ENCODE results near the gene GAS2L2.
"Not testable (repeated sequence)": the region's sequence is repeated elsewhere in the genome, so short reads cannot be mapped to it uniquely, and the experiment has no call there.

Gene GAS2L2

GRCh38 chr17:35773129-35773528 lies 20.1 kb upstream of the GAS2L2 start:
- DNase-seq: no peak

GRCh38 chr17:35769895-35770486 lies 17.0 kb upstream of the GAS2L2 start:
- DNase-seq: no peak

DNA sequence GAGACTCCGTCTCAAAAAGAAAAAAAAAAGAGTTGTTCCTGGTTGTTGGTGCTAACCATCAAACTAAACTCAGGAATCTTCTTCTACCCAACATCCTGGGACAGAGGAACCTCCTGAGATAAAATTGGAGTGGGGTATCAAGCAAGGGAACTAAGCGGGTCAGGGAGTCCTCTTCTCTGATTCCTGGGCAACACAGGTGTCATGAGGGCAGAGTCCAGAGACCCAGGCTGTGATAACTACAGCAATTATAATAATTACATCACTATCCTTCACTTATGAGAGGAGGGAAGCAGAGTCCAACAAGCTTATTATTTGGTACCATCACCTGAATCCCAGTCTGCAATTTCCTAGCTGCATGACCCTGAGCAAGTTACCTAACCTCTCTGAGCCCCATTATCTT lies 15.8 kb upstream of the GAS2L2 start:
- no peak for DNase-seq

DNA sequence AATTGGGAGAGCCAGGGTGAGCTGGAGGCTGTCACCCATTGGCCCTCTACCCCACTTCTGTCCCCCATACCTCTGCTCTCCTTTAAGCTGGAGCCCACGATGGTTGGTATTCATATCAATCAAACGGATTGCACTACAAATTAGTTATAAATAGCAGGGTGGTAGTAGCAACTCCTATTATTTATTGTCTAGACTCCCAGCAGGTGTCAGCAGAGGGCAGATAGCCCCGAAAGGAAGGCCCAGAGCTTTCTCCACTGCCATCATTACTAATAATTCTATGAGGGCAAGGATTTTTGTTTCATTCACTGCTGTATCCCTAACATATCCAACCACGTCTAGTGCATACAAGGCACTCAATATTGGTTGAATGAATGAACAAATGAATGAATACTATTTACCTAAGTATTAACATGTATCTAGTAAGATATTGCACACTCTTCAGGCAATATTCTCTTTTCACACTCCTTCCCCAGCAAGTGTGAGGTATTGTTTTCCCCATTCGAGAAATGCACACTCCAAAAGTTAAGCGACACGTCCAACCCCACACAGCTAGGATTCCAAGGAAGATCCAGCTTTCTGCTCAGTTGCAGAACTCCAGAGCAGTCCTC lies 14.0 kb upstream of the GAS2L2 start:
- DNase-seq: peak in 1 of 2 donors; percentile 39

DNA sequence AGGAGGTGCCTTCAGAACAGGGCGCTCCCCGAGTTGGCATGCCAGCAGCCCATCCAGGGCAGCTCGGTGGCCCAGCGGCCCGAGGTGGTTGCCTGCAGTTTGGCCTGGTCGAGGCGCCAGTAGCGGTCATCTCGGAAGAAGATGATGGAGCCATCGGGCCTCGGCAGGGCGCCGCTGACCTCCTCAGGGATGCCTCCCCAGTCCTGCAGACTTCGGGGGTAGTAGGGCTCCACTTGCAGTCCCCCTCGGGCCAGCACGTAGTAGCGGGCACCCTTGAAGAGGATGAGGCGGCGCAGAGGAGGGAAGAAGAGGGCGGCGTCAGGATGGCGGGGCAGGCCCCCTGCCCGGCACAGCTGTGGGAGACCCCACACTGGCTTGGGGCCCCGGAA lies 13.4 kb upstream of the GAS2L2 start:
- no peak for DNase-seq

DNA sequence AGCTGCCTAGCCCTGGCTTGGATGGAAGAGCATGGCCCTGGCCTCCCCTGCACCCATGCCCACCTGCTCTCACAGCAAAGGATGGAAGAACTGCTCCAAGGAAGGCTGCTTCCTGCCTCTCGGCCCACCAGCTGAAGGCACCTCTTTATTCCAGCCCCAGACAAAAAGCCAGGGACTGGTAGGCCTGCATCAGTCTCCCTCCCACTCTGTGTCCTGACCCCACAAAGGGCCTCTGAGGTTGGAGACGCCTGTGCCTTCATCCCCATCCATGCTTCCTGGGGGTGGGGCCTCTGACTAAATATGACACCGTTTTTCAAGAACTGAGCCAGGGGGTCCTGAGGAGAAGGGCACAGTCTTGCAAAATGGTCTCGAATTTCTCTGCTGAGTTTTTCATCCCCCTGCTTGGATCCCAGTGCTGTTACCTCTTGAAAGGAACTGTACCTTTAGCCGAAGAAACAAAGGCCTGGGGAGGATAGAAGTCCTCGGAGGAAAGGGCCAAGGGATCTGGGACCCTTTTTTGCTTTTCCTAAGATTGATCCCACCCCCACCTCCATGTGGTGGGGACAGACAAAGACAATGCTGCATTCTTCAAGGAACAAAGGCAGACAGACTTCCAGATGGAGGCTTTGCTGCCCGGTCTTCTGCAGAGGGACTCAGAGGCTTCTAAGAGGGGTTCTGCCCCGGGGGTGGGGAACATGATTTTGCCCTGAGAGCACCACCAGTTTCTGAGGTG lies 12.9 kb upstream of the GAS2L2 start:
- no peak for DNase-seq

- DNase-seq: no peak
Observed at GRCh38 chr17:35765086-35765710, 12.2 kb upstream of the GAS2L2 start.

DNA sequence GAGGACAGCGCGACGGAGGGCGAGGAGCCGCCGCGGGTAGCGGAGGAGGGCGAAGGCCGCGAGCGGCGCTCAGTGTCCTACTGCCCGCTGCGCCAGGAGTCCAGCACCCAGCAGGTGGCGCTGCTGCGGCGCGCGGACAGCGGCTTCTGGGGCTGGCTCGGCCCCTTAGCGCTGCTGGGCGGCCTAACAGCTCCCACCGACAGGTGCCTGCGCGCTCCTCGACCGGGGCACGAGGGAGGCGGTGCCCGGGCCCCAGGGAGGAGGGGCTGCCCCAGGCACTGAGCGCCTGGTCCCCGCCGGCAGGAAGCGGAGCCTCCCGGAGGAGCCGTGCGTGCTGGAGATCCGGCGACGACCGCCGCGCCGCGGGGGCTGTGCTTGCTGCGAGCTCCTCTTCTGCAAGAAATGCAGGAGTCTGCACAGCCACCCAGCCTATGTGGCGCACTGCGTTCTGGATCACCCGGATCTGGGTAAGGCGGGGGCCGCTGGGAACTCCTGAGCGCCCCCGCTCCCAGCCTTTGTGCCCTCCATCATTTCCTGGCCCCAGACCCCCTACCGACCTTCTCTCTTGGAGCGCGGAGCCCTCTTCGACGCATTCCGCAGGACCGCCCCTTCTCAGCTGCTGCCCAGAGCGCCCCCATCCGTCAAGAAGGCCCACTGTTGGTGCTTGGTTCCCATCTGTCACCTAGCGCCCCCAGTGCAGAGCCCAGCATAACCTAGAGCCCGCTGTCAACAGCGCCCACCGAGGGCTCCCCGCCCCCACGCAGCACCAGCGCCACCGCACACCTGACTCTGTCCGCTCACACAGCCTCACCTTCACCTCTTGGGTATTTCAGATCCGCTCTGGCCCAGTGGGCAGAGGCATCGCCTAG lies 11.3 kb upstream of the GAS2L2 start:
- peak; percentile 82 to 83 for DNase-seq

GRCh38 chr17:35763767-35764122 lies 10.7 kb upstream of the GAS2L2 start:
- no peak for DNase-seq

DNA sequence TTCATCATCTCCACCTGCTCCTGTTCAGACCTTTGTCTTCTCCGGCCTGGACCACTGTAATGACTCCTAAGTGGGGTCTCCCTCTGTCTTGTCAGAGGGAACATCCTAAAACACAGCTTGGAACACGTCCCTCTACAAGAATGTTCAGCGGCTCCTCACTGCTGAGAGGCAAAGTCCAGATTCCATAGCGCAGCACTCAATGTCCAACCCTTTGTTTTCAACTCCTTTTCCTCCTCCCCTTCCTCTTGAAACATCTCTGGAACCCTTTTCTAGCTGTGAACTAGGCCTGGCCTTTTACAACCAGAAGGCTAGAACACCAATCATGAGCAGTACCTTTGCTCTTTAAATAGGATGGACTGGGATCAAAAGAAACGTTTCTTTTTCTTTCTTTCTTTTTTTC lies 8.6 kb upstream of the GAS2L2 start:
- no peak for DNase-seq

GRCh38 chr17:35760587-35760986 lies 7.5 kb upstream of the GAS2L2 start, which contains the start of gene C17orf50:
TSS of gene C17orf50 (plus strand) at chr17:35760887. CDS start at chr17:35760942, 55 bp downstream.
- DNase-seq: no peak

GRCh38 chr17:35757243-35757642 lies 4.2 kb upstream of the GAS2L2 start:
- no peak for DNase-seq

DNA sequence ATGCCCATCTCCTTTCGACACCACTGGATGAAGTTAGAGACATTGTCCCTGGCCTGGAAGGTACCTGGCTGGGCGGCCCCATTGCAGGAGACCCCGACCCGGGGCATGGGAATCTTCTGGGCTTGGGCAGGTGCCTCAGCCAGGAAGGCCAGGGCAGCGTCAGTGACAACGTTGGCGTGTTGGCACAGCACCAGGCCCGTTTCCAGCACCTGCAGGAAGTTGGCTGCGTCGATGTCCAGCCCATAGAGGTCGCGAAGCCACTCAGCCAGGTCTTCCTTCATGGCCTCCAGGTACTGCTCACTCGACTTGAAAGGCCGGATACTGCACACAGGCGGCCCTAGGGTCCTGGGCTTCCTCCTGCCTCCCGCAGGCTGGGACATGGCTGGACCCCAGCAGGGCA lies 568 bp downstream of the GAS2L2 start:
- DNase-seq: no peak

- DNase-seq: not testable (repeated sequence)
Observed at GRCh38 chr17:35751541-35751940, 1.5 kb downstream of the GAS2L2 start.

DNA sequence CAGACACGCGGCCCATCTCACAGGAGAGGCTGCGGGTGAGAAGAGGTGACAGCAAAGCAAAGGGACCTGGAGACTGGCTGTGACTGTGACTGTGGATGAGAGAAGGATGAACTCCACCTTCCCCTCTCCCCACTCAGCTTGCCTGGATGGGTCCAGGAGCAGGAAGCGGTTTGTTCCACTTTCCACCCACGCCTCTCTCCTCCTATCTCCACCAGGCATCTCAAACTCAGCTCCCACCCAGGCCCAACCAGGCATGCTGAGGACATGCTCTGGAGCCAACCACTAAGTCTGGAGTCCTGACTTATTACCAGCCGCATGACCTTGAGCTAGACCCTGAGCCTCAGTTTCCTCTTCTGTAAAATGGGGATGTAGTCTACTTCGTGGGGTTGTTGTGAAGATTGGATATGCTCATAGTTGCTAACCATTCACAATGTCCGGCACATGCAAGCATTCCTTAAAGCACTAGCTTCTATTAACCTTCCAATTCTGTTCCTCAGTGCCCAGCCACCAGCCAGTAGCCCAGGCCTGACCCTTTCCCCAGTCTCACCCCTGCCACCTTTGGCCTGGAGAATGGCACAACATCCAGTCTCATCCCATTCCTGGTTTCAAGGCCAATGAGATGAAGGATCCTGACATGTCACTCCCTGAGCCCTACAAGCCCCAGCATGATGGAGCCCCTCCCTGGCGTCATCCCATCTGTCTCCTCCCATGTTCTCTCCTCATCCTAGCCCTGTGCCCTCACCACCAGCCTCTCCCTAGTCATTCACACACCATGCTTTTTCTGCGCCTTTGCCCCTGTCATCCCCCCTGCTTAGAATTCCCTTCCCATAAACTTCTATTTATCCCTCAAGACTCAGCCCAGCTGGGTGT lies 2.3 kb downstream of the GAS2L2 start:
- no peak for DNase-seq

- no peak for DNase-seq
Observed at GRCh38 chr17:35749560-35750412, 3.3 kb downstream of the GAS2L2 start.

GRCh38 chr17:35748979-35749378 lies 4.1 kb downstream of the GAS2L2 start:
- no peak for DNase-seq

DNA sequence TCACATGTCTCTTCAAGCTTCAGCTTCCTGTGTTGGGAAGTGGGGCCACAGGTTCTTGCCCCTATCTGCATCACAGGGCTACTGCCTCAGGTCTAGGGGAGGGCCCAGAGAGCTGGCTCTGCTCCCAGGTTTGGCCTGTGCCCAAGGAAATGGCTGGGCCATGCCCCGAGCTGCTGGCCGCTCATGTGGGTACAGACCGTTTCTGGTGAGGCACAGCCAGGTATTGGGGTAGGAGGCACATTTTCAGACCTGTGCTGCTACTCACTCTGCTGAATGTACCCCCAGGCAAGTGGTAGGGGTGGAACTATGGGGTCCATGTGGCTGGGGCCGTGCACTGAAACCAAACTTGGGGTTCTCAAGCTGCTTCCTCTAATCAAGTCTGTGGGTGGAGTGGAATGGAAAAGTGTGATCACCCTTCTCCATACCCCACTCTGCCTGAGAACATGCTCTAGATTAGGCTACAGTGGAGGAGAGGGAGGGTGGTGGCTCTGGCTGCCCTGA lies 4.6 kb downstream of the GAS2L2 start:
- DNase-seq: no peak

DNA sequence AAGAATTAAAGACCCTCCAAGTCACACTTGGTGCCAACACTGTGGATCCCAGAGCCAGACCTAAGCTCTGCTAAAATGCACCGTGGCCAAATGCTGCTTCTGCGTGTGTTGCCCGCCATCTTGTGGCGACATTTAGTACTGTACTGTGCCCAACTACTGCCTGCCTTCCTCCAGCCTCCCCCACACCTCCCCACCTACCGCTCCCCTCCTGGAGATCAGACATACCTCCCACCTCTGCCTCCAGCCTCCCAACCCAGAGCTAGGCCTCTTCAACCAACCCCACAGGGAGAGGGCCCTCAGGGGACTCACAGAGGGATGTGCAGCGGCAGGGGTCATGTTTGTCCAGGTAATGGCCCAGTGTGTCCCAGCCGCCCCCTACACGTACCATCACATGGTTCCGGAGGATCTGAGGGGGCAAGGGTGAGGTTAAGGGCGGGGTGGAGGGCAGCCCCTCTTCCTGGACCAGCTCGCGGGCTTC lies 5.5 kb downstream of the GAS2L2 start:
- DNase-seq: peak; percentile 72 to 83

GRCh38 chr17:35745749-35746320 lies 7.2 kb downstream of the GAS2L2 start:
- no peak for DNase-seq

All from activated CD4-positive, alpha-beta T cell treated with anti-CD3 and anti-CD28 coated beads for 4 hours (primary cell).